Measurements from ENCODE around the gene CCDC32. TPM values are rescaled to one million over a fixed set of nuclear protein-coding genes. Genes with fewer than 3 reads are reported as not detected.

Gene CCDC32
- total RNA-seq, 1 donor = 17.0 TPM

- peak; percentile 79 to 95 (median 91) for DNase-seq (ENCODE audit: low read depth in 2 of 3, low spot score in 2 of 3)
Observed at GRCh38 chr15:40569129-40569953, 4.5 kb upstream of the CCDC32 start, which contains the start of gene RPUSD2. RPUSD2 (plus strand) TSS chr15:40569299; CDS start chr15:40569338, 39 bp downstream.

GRCh38 chr15:40567111-40567510, 2.3 kb upstream of the CCDC32 start:
- DNase-seq (ENCODE audit: low read depth in 2 of 3, low spot score in 2 of 3) = peak in 2 of 3 donors; percentile 29 to 44

GRCh38 chr15:40565333-40566238, 744 bp upstream of the CCDC32 start:
- no peak for DNase-seq (ENCODE audit: low read depth in 2 of 3, low spot score in 2 of 3)

- no peak for DNase-seq (ENCODE audit: low read depth in 2 of 3, low spot score in 2 of 3)
Observed at GRCh38 chr15:40563426-40563825, 1.4 kb downstream of the CCDC32 start.

GRCh38 chr15:40562691-40563090, 2.2 kb downstream of the CCDC32 start:
- DNase-seq (ENCODE audit: low read depth in 2 of 3, low spot score in 2 of 3) = no peak

- peak in 2 of 3 donors; percentile 36 to 43 for DNase-seq (ENCODE audit: low read depth in 2 of 3, low spot score in 2 of 3)
Observed at GRCh38 chr15:40558952-40559742, 5.7 kb downstream of the CCDC32 start.

GRCh38 chr15:40555876-40556275, 9.0 kb downstream of the CCDC32 start:
- no peak for DNase-seq (ENCODE audit: low read depth in 2 of 3, low spot score in 2 of 3)

GRCh38 chr15:40554161-40554525, 10.7 kb downstream of the CCDC32 start:
- no peak for DNase-seq (ENCODE audit: low read depth in 2 of 3, low spot score in 2 of 3)

- DNase-seq (ENCODE audit: low read depth in 2 of 3, low spot score in 2 of 3) = no peak
Observed at GRCh38 chr15:40550341-40551037, 14.4 kb downstream of the CCDC32 start.

GRCh38 chr15:40549894-40550293, 14.9 kb downstream of the CCDC32 start:
- no peak for DNase-seq (ENCODE audit: low read depth in 2 of 3, low spot score in 2 of 3)

- DNase-seq (ENCODE audit: low read depth in 2 of 3, low spot score in 2 of 3) = no peak
Observed at GRCh38 chr15:40548610-40549009, 16.2 kb downstream of the CCDC32 start.

- no peak for DNase-seq (ENCODE audit: low read depth in 2 of 3, low spot score in 2 of 3)
Observed at GRCh38 chr15:40545457-40545856, 19.4 kb downstream of the CCDC32 start.

GRCh38 chr15:40543631-40544294, 21.1 kb downstream of the CCDC32 start:
- DNase-seq (ENCODE audit: low read depth in 2 of 3, low spot score in 2 of 3) = peak in 2 of 3 donors; percentile 14 to 16

- no peak for DNase-seq (ENCODE audit: low read depth in 2 of 3, low spot score in 2 of 3)
Observed at GRCh38 chr15:40543082-40543481, 21.8 kb downstream of the CCDC32 start.

- DNase-seq (ENCODE audit: low read depth in 2 of 3, low spot score in 2 of 3) = no peak
Observed at GRCh38 chr15:40538976-40539375, 25.9 kb downstream of the CCDC32 start.

GRCh38 chr15:40536501-40536900, 28.3 kb downstream of the CCDC32 start:
- DNase-seq (ENCODE audit: low read depth in 2 of 3, low spot score in 2 of 3) = no peak

GRCh38 chr15:40534371-40534770, 30.5 kb downstream of the CCDC32 start:
- DNase-seq (ENCODE audit: low read depth in 2 of 3, low spot score in 2 of 3) = no peak

GRCh38 chr15:40533763-40534364, 31.0 kb downstream of the CCDC32 start:
- DNase-seq (ENCODE audit: low read depth in 2 of 3, low spot score in 2 of 3) = no peak

GRCh38 chr15:40528801-40529200, 36.0 kb downstream of the CCDC32 start:
- DNase-seq (ENCODE audit: low read depth in 2 of 3, low spot score in 2 of 3) = no peak

All from hematopoietic multipotent progenitor cell (in vitro differentiated cells).